Heart left ventricle (tissue), 16 donors: ENCODE measurements around the gene MRPS35. TPM values are rescaled to one million over a fixed set of nuclear protein-coding genes. Genes with fewer than 3 reads are reported as not detected.

ENCODE experiments used
- ATAC-seq, 4 donors: fragments of 200-7000 bp; cut with Tn5 transposase; one replicate each; pipeline ENCODE4 v1.9.1; 2020 to 2022; ENCODE audit warnings: moderate library complexity in 4 of 4, mild to moderate bottlenecking in 3 of 4, moderate number of reproducible peaks in 1 of 4
- DNase-seq, 5 donors: peaks; one replicate each; pipeline ENCODE4 v3.0.0-alpha.2; 2020
- H3K27ac ChIP-seq, 12 donors: fragments of 200-600 bp; sonication (generic) in 4 of 12; one replicate each; pipeline versions ENCODE4 v1.5.0 to v1.8.0; 2016 to 2022; ENCODE audit warnings: mild to moderate bottlenecking in 2 of 12
- H3K27me3 ChIP-seq, 9 donors: fragments of 200-600 bp; sonication (generic) in 2 of 9; one replicate each; pipeline versions ENCODE4 v1.5.1 to v1.8.0; 2016 to 2022; ENCODE audit warnings: mild to moderate bottlenecking in 3 of 9
- H3K36me3 ChIP-seq, 9 donors: fragments of 200-600 bp; sonication (generic) in 2 of 9; one replicate each; pipeline versions ENCODE4 v1.5.0 to v1.8.0; 2018 to 2022; ENCODE audit warnings: mild to moderate bottlenecking in 2 of 9
- H3K4me1 ChIP-seq, 12 donors: fragments of 200-600 bp; sonication (generic) in 4 of 12; one replicate each; pipeline versions ENCODE4 v1.5.0 to v1.8.0; 2016 to 2022; ENCODE audit warnings: mild to moderate bottlenecking in 3 of 12
- H3K4me3 ChIP-seq, 12 donors: fragments of 200-600 bp; sonication (generic) in 4 of 12; one replicate each; pipeline versions ENCODE4 v1.5.0 to v1.8.0; 2017 to 2022; ENCODE audit warnings: mild to moderate bottlenecking in 9 of 12, moderate library complexity in 4 of 12
- H3K9me3 ChIP-seq, 12 donors: fragments of 200-600 bp; sonication (generic) in 4 of 12; one replicate each; pipeline versions ENCODE4 v1.5.0 to v1.8.0; 2016 to 2022; ENCODE audit warnings: mild to moderate bottlenecking in 1 of 12
- POLR2A ChIP-seq, 2 donors: fragments of 450-650 bp; IDR thresholded peaks; one replicate each; pipeline ENCODE4 v1.6.1; 2017; ENCODE audit warnings: antibody characterized with exemption in 2 of 2, mild to moderate bottlenecking in 2 of 2, moderate library complexity in 2 of 2
- WGBS, 4 donors: extraction: QIAGEN DNeasy Blood & Tissue Kit in 2 of 4; methylation state at CpG; one replicate each; pipeline versions ENCODE4 v1.1.5 to v1.1.7; 2013 to 2018; 5-methylcytosine and 5-hydroxymethylcytosine counted together
- intact Hi-C, 10 donors: fragments of 100-400 bp; cut with DNase I; formaldehyde crosslinking; loops; one replicate each; pipeline versions ENCODE4 v1.11.1 to v1.14.2; 2022
- polyA plus RNA-seq, 2 donors: library from polyadenylated mRNA; stranded (reverse); fragments of 200-250 nt; gene quantifications; one replicate each; pipeline ENCODE4 v1.2.3, GENCODE V29; 2013
- total RNA-seq, 9 donors: library from RNA; depleted of rRNA in 2 of 9; stranded (reverse); fragments of >200 nt in 2 of 9; fragmentation: NEBNext Ultra II Directional in 3 of 9; extraction: Animal tissue kit (Norgen Biotek cat#: 25700) in 3 of 9; gene quantifications; one replicate each; pipeline versions ENCODE4 v1.1.0 to v1.2.4, GENCODE V29; 2016 to 2023
- TF ChIP-seq, protein P1 (sequence below), 12 donors: fragments of 200-600 bp; sonication (generic) in 4 of 12; IDR thresholded peaks; one replicate each; pipeline versions ENCODE4 v1.5.0 to v1.8.0; 2018 to 2022; ENCODE audit warnings: antibody characterized with exemption in 12 of 12, mild to moderate bottlenecking in 5 of 12
- donor health status: ischemic (EF 13 %, LVEDD 7.1; RV severe dilation, severe dysfunction).
- donor health status: healthy with polysubstance abuse.
- donor health status: DM: no; HTN: yes; CAD: no.
- donor health status: DM: no; HTN: no; CAD: no.
- donor health status: ischemic (EF 25% LVEDD 6.9; RV normal size, moderate dysfunction).
- donor health status: ischemic (EF 25% LVEDD 5.7; RV mildly dilated, moderate dysfunction).
- donor health status: healthy.
- donor health status: DM: yes; HTN: yes; CAD: no.
- donor health status: ischemic (EF 35%, LVEDD 5.7; RV mildly dilated, moderate dysfunction).
- donor health status: nonischemic (EF 11% LVEDD 7.7; RV severe dilation, severe dysfunction).
- donor health status: DM: yes; HTN: yes; CAD: no.
- donor health status: PGD.
- donor health status: ischemic (EF 29% LVEDD 5.4; RV normal size, mild dysfunction).
- donor health status: nonischemic (EF 23%, LVEDD 6.1; RV moderate dilation, normal function).

The MRPS35 gene
- total and polyA plus RNA-seq, 11 donors, result 39.8 to 94.1 (median 59.6) TPM

DNA sequence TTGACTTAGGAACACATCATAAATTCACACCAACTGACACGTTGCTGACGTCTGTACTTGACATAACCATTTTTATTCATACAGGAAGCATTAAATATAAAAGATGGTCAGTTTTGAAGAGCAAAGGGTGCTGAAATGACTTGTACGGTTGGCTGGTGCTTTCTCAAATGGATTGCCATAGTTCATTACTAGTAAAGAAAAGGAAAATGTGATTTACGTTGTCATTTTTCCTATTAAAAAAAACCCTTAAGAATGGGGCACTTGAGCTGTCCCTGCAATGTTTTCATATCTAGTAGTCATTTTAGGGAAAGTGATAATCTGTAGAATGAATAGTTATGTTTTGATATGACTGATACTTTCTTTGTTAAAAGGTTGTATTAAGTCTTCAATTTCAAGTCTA lies 91.9 kb downstream of the MRPS35 start:
- TF ChIP-seq, protein P1, sequence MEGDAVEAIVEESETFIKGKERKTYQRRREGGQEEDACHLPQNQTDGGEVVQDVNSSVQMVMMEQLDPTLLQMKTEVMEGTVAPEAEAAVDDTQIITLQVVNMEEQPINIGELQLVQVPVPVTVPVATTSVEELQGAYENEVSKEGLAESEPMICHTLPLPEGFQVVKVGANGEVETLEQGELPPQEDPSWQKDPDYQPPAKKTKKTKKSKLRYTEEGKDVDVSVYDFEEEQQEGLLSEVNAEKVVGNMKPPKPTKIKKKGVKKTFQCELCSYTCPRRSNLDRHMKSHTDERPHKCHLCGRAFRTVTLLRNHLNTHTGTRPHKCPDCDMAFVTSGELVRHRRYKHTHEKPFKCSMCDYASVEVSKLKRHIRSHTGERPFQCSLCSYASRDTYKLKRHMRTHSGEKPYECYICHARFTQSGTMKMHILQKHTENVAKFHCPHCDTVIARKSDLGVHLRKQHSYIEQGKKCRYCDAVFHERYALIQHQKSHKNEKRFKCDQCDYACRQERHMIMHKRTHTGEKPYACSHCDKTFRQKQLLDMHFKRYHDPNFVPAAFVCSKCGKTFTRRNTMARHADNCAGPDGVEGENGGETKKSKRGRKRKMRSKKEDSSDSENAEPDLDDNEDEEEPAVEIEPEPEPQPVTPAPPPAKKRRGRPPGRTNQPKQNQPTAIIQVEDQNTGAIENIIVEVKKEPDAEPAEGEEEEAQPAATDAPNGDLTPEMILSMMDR (IDR thresholded peaks at IDR 0.05), result no peak
- no peak for TF ChIP-seq POLR2A (IDR thresholded peaks at IDR 0.05)
- no peak for DNase-seq
- Histone ChIP-seq H3K9me3 (no peaks in the 10 kb centered on the region), H3K27me3 (no peaks in the 10 kb centered on the region), H3K4me3 (no peak overlapping the region), H3K36me3 (peaks cover 0 to 36% (median 25%) of the 10 kb centered on the region in 9 donors), H3K4me1 (no peaks in the 10 kb centered on the region), H3K27ac (no peak overlapping the region)
- WGBS, 4 donors, result 85 to 89% (median 85%) methylated on average over 4 of the region's 4 CpGs
- ATAC-seq, result no peak
- intact Hi-C loops, result no loop called here

DNA sequence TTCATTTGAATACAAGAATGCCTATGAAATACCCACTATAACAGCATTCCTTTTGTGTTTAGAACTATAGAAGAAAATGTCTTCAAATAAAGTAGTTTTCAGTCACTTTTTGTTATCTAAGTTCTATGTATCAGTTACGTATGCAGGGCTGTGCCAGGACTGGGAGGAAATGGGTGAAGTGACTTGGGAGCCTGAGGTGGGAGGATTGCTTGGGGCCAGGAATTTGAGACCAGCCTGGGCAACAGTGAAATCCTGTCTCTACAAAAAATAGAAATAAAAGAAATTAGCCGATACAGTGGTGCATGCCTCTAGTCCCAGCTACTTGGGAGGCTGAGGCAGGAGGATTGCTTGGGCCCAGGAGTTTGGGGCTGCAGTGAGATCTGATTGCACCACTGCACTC lies 92.3 kb downstream of the MRPS35 start:
- Histone ChIP-seq H3K27ac (no peak overlapping the region), H3K27me3 (no peaks in the 10 kb centered on the region), H3K9me3 (no peaks in the 10 kb centered on the region), H3K4me1 (no peaks in the 10 kb centered on the region), H3K36me3 (peaks cover 0 to 32% (median 20%) of the 10 kb centered on the region in 9 donors), H3K4me3 (no peak overlapping the region)
- no peak for DNase-seq
- no peak for ATAC-seq
- intact Hi-C loops, result no loop called here
- TF ChIP-seq, protein P1 (IDR thresholded peaks at IDR 0.05), result no peak
- no peak for TF ChIP-seq POLR2A (IDR thresholded peaks at IDR 0.05)
- 87 to 93% (median 92%) methylated on average over 2 of the region's 2 CpGs for WGBS, 4 donors

DNA sequence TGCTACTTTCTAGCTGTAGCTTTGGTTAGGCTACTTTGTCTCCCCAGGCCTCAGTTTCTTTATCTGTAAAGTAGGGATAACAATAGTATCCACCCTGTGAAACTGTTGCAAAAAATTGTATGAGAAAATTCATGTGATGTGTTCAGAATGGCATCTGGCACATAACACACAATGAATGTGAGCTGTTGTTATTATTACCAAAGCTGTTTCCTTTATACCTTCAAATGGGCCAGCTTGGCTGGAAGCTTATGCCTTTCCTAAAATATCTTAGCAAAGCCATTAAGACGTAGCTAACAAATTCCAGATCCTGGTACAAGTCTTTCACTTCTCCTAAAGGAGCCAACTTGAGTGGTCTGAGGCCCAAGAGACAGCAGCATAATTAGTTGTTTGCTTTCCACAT lies 94.6 kb downstream of the MRPS35 start:
- H3K27ac ChIP-seq, result no peak overlapping the region
- WGBS, 4 donors, result 0 to 46% (median 20%) methylated on average over 1 of the region's 1 CpG
- ATAC-seq (no peak), DNase-seq (no peak)
- H3K36me3 ChIP-seq, result peaks cover 0 to 10% (median 0%) of the 10 kb centered on the region in 9 donors
- TF ChIP-seq, protein P1 (IDR thresholded peaks at IDR 0.05), result no peak
- TF ChIP-seq POLR2A (IDR thresholded peaks at IDR 0.05), result no peak
- no peak overlapping the region for H3K4me3 ChIP-seq
- no peaks in the 10 kb centered on the region for H3K9me3 ChIP-seq
- H3K4me1 ChIP-seq, result no peaks in the 10 kb centered on the region
- intact Hi-C loops, result no loop called here
- no peaks in the 10 kb centered on the region for H3K27me3 ChIP-seq

Other genes with a start within 250 kb of the MRPS35 start
- 100 to 1,000 TPM; 141 to 413 (median 277) TPM for gene PPFIBP1, start 186.6 kb upstream of the MRPS35 start, total RNA-seq
- 10 to 100 TPM; 48.7 to 63.8 TPM for gene PPFIBP1, start 186.6 kb upstream of the MRPS35 start, polyA plus RNA-seq
- gene REP15, start 14.4 kb upstream of the MRPS35 start, total RNA-seq, result 1 to 10 TPM; 3.7 to 7.9 (median 5.0) TPM
- 1 to 10 TPM; 4.4 to 5.2 TPM for gene REP15, start 14.4 kb upstream of the MRPS35 start, polyA plus RNA-seq
- gene KLHL42, start 69.4 kb downstream of the MRPS35 start, total RNA-seq, result 10 to 100 TPM in 1 of 9 donors, 1 to 10 TPM in 8; 5.0 to 11.4 (median 6.5) TPM
- 1 to 10 TPM; 3.2 to 5.9 TPM for gene KLHL42, start 69.4 kb downstream of the MRPS35 start, polyA plus RNA-seq
- not detected for gene MANSC4, start 69.4 kb downstream of the MRPS35 start, total RNA-seq
- not detected for gene MANSC4, start 69.4 kb downstream of the MRPS35 start, polyA plus RNA-seq